ENCODE data around the gene RAPGEF5.

- no peak for TF ChIP-seq CTCF (IDR thresholded peaks at IDR 0.05 in 8 of 11, conservative IDR thresholded peaks at IDR 0.05 in 3 of 11)
- no peak for TF ChIP-seq POLR2AphosphoS5 (IDR thresholded peaks at IDR 0.05)
- no peak for TF ChIP-seq POLR2A (IDR thresholded peaks at IDR 0.05)
These were observed 86.6 kb downstream of the RAPGEF5 start for GRCh38 chr7:22270371-22270770.
